ENCODE data around the gene MLH3. TPM values are rescaled to one million over a fixed set of nuclear protein-coding genes. Genes with fewer than 3 reads are reported as not detected.
A peak's percentile ranks its signal among the peaks of the same experiment; 100 is the strongest.

MLH3 gene
- total RNA-seq, 4 donors from 2014 or later, result 26.4 to 48.1 (median 36.0) TPM

- Histone ChIP-seq H3K9me3 (no peaks in the 10 kb centered on the region), H3K27ac (no peak overlapping the region), H3K4me1 (peaks cover 0 to 19% (median 2%) of the 10 kb centered on the region in 4 donors), H3K36me3 (peaks cover 0 to 22% (median 0%) of the 10 kb centered on the region in 3 donors), H3K27me3 (no peaks in the 10 kb centered on the region), H3K4me3 (no peak overlapping the region)
- DNase-seq (ENCODE audit: low spot score in 2 of 2), result no peak
- no peak for TF ChIP-seq CTCF (IDR thresholded peaks at IDR 0.05)
- TF ChIP-seq POLR2A (IDR thresholded peaks at IDR 0.05), result no peak
- TF ChIP-seq EP300 (IDR thresholded peaks at IDR 0.05), result no peak
Observed at GRCh38 chr14:75077794-75078193, 26.5 kb upstream of the MLH3 start.

- peak overlapping the region in 3 of 4 donors; percentile 82 to 94 (median 92) for H3K27ac ChIP-seq
- 58 to 63% methylated on average over 9 of the region's 9 CpGs for WGBS, 2 donors
- peak in 1 of 2 donors; percentile 35 for DNase-seq (ENCODE audit: low spot score in 2 of 2)
Observed at GRCh38 chr14:75070383-75070782, 19.1 kb upstream of the MLH3 start.

GRCh38 chr14:75069811-75070145 lies 18.5 kb upstream of the MLH3 start:
- H3K36me3 ChIP-seq, result no peaks in the 10 kb centered on the region
- peak overlapping the region; percentile 64 to 94 (median 87) for H3K27ac ChIP-seq
- TF ChIP-seq CTCF (IDR thresholded peaks at IDR 0.05), result no peak
- no peak for TF ChIP-seq POLR2A (IDR thresholded peaks at IDR 0.05)
- TF ChIP-seq EP300 (IDR thresholded peaks at IDR 0.05), result no peak
- H3K4me3 ChIP-seq, result peak overlapping the region; percentile 22 to 60 (median 47)
- no peaks in the 10 kb centered on the region for H3K27me3 ChIP-seq
- H3K4me1 ChIP-seq, result peaks cover 0 to 43% (median 26%) of the 10 kb centered on the region in 4 donors
- 29 to 35% methylated on average over 7 to 8 of the region's 12 CpGs for WGBS, 2 donors
- peak in 1 of 2 donors; percentile 32 for DNase-seq (ENCODE audit: low spot score in 2 of 2)
- H3K9me3 ChIP-seq, result no peaks in the 10 kb centered on the region

More at GRCh38 chr14:75070383-75070782, 19.1 kb upstream of the MLH3 start:
- H3K27me3 ChIP-seq, result no peaks in the 10 kb centered on the region
- H3K4me3 ChIP-seq, result no peak overlapping the region
- H3K9me3 ChIP-seq, result no peaks in the 10 kb centered on the region
- H3K4me1 ChIP-seq, result peaks cover 0 to 40% (median 26%) of the 10 kb centered on the region in 4 donors
- TF ChIP-seq POLR2A (IDR thresholded peaks at IDR 0.05), result no peak
- TF ChIP-seq CTCF (IDR thresholded peaks at IDR 0.05), result no peak
- TF ChIP-seq EP300 (IDR thresholded peaks at IDR 0.05), result no peak
- no peaks in the 10 kb centered on the region for H3K36me3 ChIP-seq

- H3K27ac ChIP-seq, result peak within 1 kb of the TSS; percentile 64 to 94 (median 87)
- no peaks in the 10 kb centered on the region for H3K27me3 ChIP-seq
- 1 to 4% methylated on average over 20 to 27 of the region's 58 CpGs for WGBS, 2 donors
- H3K36me3 ChIP-seq, result no peaks in the 10 kb centered on the region
- peaks cover 0 to 48% (median 26%) of the 10 kb centered on the region in 4 donors for H3K4me1 ChIP-seq
- peak; percentile 93 for DNase-seq (ENCODE audit: low spot score in 2 of 2)
- peak; percentile 91 to 95 for TF ChIP-seq EP300 (IDR thresholded peaks at IDR 0.05)
- TF ChIP-seq CTCF (IDR thresholded peaks at IDR 0.05), result peak in 2 of 5 experiments; percentile 18 to 35
- peak; percentile 12 to 48 for TF ChIP-seq POLR2A (IDR thresholded peaks at IDR 0.05)
- no peaks in the 10 kb centered on the region for H3K9me3 ChIP-seq
- peak within 1 kb of the TSS; percentile 22 to 60 (median 47) for H3K4me3 ChIP-seq
Observed at GRCh38 chr14:75069121-75069810, 18.0 kb upstream of the MLH3 start, which contains the start of gene ZC2HC1C. TSS of gene ZC2HC1C (plus strand) at chr14:75069641. CDS start at chr14:75070574, 933 bp downstream.

Measured in tibial nerve (tissue), 4 donors.